Measurements from ENCODE around the gene PCBP3.

Gene PCBP3

GRCh38 chr21:45869121-45870007, 225.8 kb downstream of the PCBP3 start:
- no peak overlapping the region for H3K27ac ChIP-seq (replicated peaks)
- DNase-seq (ENCODE audit: low read depth in 1 of 2, low spot score in 1 of 2) = no peak
- H3K4me3 ChIP-seq (replicated peaks; ENCODE audit: insufficient read depth, low read length) = no peak overlapping the region
- H3K27me3 ChIP-seq (ENCODE audit: insufficient read depth, poor library complexity, severe bottlenecking) = peaks cover 6% of the 10 kb centered on the region
- TF ChIP-seq POLR2AphosphoS5 (IDR thresholded peaks at IDR 0.05; ENCODE audit: low read depth) (no peak), SPI1 (IDR thresholded peaks at IDR 0.05; ENCODE audit: borderline replicate concordance, low read depth) (no peak), GABPA (IDR thresholded peaks at IDR 0.05; ENCODE audit: low read depth) (no peak), REST (IDR thresholded peaks at IDR 0.05; ENCODE audit: insufficient replicate concordance, low read depth) (no peak), CTCF (IDR thresholded peaks at IDR 0.05; ENCODE audit: insufficient read depth, low read length) (no peak)

- no peak for DNase-seq (ENCODE audit: low read depth in 1 of 2, low spot score in 1 of 2)
- no peak for TF ChIP-seq CTCF (IDR thresholded peaks at IDR 0.05; ENCODE audit: insufficient read depth, low read length)
- TF ChIP-seq REST (IDR thresholded peaks at IDR 0.05; ENCODE audit: insufficient replicate concordance, low read depth) = no peak
- TF ChIP-seq POLR2AphosphoS5 (IDR thresholded peaks at IDR 0.05; ENCODE audit: low read depth) = no peak
- TF ChIP-seq SPI1 (IDR thresholded peaks at IDR 0.05; ENCODE audit: borderline replicate concordance, low read depth) = no peak
- no peak for TF ChIP-seq GABPA (IDR thresholded peaks at IDR 0.05; ENCODE audit: low read depth)
- no peak overlapping the region for H3K27ac ChIP-seq (replicated peaks)
Measured at GRCh38 chr21:45870421-45870820, 226.9 kb downstream of the PCBP3 start.

GRCh38 chr21:45870851-45871615, 227.5 kb downstream of the PCBP3 start:
- no peak for DNase-seq (ENCODE audit: low read depth in 1 of 2, low spot score in 1 of 2)
- H3K4me3 ChIP-seq (replicated peaks; ENCODE audit: insufficient read depth, low read length) = no peak overlapping the region
- no peak for TF ChIP-seq CTCF (IDR thresholded peaks at IDR 0.05; ENCODE audit: insufficient read depth, low read length)
- no peak for TF ChIP-seq GABPA (IDR thresholded peaks at IDR 0.05; ENCODE audit: low read depth)
- TF ChIP-seq POLR2AphosphoS5 (IDR thresholded peaks at IDR 0.05; ENCODE audit: low read depth) = no peak
- no peak for TF ChIP-seq REST (IDR thresholded peaks at IDR 0.05; ENCODE audit: insufficient replicate concordance, low read depth)
- TF ChIP-seq SPI1 (IDR thresholded peaks at IDR 0.05; ENCODE audit: borderline replicate concordance, low read depth) = no peak
- H3K27ac ChIP-seq (replicated peaks) = no peak overlapping the region
- peaks cover 3% of the 10 kb centered on the region for H3K27me3 ChIP-seq (ENCODE audit: insufficient read depth, poor library complexity, severe bottlenecking)

More at GRCh38 chr21:45870421-45870820, 226.9 kb downstream of the PCBP3 start:
- no peak overlapping the region for H3K4me3 ChIP-seq (replicated peaks; ENCODE audit: insufficient read depth, low read length)
- H3K27me3 ChIP-seq (ENCODE audit: insufficient read depth, poor library complexity, severe bottlenecking) = peaks cover 3% of the 10 kb centered on the region
